ENCODE data around the gene DRD4.

Gene DRD4

DNA sequence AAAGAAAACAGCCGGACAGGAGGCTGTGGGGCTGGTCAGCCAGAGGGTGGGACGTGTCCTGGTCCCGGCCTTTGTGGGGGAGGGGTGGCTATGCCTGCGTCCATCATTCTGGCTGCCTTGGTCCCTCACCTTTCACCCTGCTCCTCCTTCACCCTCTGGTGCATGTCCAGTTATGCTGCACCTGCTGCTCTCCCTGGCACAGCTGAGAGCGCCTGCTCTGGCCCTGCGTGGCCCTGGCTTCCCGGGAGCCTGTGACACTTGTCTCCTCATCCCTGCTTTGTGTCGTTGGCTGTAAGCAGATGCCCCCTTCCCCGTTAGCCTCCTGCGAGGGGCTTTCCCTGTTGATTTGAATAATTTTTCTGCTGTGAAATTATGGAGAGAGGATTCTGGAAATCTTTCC, 44.2 kb upstream of the DRD4 start:
- no peak overlapping the region for H3K4me2 ChIP-seq (ENCODE audit: low read depth, low read length)
- TF ChIP-seq, protein P1, sequence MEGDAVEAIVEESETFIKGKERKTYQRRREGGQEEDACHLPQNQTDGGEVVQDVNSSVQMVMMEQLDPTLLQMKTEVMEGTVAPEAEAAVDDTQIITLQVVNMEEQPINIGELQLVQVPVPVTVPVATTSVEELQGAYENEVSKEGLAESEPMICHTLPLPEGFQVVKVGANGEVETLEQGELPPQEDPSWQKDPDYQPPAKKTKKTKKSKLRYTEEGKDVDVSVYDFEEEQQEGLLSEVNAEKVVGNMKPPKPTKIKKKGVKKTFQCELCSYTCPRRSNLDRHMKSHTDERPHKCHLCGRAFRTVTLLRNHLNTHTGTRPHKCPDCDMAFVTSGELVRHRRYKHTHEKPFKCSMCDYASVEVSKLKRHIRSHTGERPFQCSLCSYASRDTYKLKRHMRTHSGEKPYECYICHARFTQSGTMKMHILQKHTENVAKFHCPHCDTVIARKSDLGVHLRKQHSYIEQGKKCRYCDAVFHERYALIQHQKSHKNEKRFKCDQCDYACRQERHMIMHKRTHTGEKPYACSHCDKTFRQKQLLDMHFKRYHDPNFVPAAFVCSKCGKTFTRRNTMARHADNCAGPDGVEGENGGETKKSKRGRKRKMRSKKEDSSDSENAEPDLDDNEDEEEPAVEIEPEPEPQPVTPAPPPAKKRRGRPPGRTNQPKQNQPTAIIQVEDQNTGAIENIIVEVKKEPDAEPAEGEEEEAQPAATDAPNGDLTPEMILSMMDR (IDR thresholded peaks at IDR 0.05; ENCODE audit: low read length) = no peak
- TF ChIP-seq EZH2 (optimal IDR thresholded peaks at IDR 0.05; ENCODE audit: low read depth, low read length) (no peak), EZH2phosphoT487 (IDR thresholded peaks at IDR 0.05; ENCODE audit: low read length) (no peak)
- peaks cover 16% of the 10 kb centered on the region for H3K36me3 ChIP-seq (replicated peaks; ENCODE audit: insufficient read depth, low read length)
- H2AFZ ChIP-seq (ENCODE audit: low read length) = no peak overlapping the region
- H4K20me1 ChIP-seq (ENCODE audit: insufficient read depth, low read length) = no peaks in the 10 kb centered on the region
- H3K27me3 ChIP-seq (replicated peaks; ENCODE audit: insufficient read depth, low read length) = no peaks in the 10 kb centered on the region
- H3K9me2 ChIP-seq (replicated peaks; ENCODE audit: insufficient read depth, low read length) = no peaks in the 10 kb centered on the region
- H3K4me1 ChIP-seq (ENCODE audit: low read length) = no peaks in the 10 kb centered on the region
- H3F3A ChIP-seq (ENCODE audit: insufficient read depth, low read length) = no peaks in the 10 kb centered on the region
- no peak overlapping the region for H3K9ac ChIP-seq (ENCODE audit: low read length)
- no peak for DNase-seq
- H3K4me3 ChIP-seq (ENCODE audit: low read length) = no peak overlapping the region
- no peaks in the 10 kb centered on the region for H3K9me3 ChIP-seq (replicated peaks; ENCODE audit: insufficient read depth, low read length)
- no peak overlapping the region for H3K27ac ChIP-seq (ENCODE audit: low read length)
- H3K79me2 ChIP-seq (ENCODE audit: low read length) = peaks cover 78% of the 10 kb centered on the region

DNA sequence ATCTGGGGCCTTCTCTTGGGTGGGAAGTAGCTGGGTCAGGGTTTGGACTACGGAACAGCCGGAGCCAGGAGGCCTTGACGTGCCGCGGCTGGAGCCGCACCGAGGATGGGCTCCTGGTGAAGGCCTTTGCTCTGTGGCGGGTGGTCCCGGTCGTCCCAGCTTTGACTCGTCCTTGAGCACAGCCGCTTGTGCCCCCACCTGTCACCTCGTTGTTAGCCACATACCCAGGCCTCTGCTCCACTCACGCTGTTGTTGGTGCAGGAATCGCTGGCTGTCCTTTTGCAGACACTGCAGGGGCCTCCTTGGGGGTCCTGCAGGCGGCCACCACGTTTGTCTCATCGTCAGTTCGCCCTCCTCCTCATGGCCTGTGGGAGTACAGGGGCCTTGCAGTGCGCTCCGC, 43.7 kb upstream of the DRD4 start:
- no peaks in the 10 kb centered on the region for H3K27me3 ChIP-seq (replicated peaks; ENCODE audit: insufficient read depth, low read length)
- peaks cover 17% of the 10 kb centered on the region for H3K36me3 ChIP-seq (replicated peaks; ENCODE audit: insufficient read depth, low read length)
- H3K4me3 ChIP-seq (ENCODE audit: low read length) = no peak overlapping the region
- no peak overlapping the region for H3K9ac ChIP-seq (ENCODE audit: low read length)
- H3K9me3 ChIP-seq (replicated peaks; ENCODE audit: insufficient read depth, low read length) = no peaks in the 10 kb centered on the region
- H3K27ac ChIP-seq (ENCODE audit: low read length) = no peak overlapping the region
- no peak for DNase-seq
- peaks cover 78% of the 10 kb centered on the region for H3K79me2 ChIP-seq (ENCODE audit: low read length)
- H2AFZ ChIP-seq (ENCODE audit: low read length) = no peak overlapping the region
- no peaks in the 10 kb centered on the region for H4K20me1 ChIP-seq (ENCODE audit: insufficient read depth, low read length)
- H3K4me2 ChIP-seq (ENCODE audit: low read depth, low read length) = no peak overlapping the region
- TF ChIP-seq EZH2phosphoT487 (IDR thresholded peaks at IDR 0.05; ENCODE audit: low read length) (no peak), EZH2 (optimal IDR thresholded peaks at IDR 0.05; ENCODE audit: low read depth, low read length) (no peak)
- TF ChIP-seq, protein P1 (IDR thresholded peaks at IDR 0.05; ENCODE audit: low read length) = no peak
- no peaks in the 10 kb centered on the region for H3K9me2 ChIP-seq (replicated peaks; ENCODE audit: insufficient read depth, low read length)
- no peaks in the 10 kb centered on the region for H3F3A ChIP-seq (ENCODE audit: insufficient read depth, low read length)
- no peaks in the 10 kb centered on the region for H3K4me1 ChIP-seq (ENCODE audit: low read length)

DNA sequence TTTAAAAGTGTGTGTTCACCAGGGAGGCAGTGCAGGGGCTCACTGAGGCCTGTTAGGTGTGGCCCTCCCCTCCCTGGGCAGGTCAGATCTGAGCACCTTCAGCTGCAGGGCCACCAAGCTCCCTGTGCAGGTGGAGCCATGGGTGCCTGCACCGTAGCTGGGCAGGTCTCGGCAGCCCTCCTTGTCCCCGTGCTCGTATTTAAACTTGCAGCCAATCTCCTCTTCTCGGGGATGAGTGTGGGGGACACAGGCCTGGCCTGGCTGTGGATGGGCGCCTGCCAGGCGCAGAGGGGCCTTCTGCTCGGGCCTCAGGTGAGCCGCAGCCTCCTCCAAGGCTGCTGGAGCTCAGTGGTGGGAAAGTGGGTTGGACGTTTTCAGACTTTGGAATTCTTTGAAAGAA, 41.7 kb upstream of the DRD4 start:
- Histone ChIP-seq H3K9me3 (replicated peaks; ENCODE audit: insufficient read depth, low read length) (no peaks in the 10 kb centered on the region), H3K4me1 (ENCODE audit: low read length) (no peaks in the 10 kb centered on the region), H3K36me3 (replicated peaks; ENCODE audit: insufficient read depth, low read length) (peaks cover 21% of the 10 kb centered on the region), H3K9ac (ENCODE audit: low read length) (no peak overlapping the region), H3K9me2 (replicated peaks; ENCODE audit: insufficient read depth, low read length) (no peaks in the 10 kb centered on the region), H3K27me3 (replicated peaks; ENCODE audit: insufficient read depth, low read length) (no peaks in the 10 kb centered on the region), H4K20me1 (ENCODE audit: insufficient read depth, low read length) (no peaks in the 10 kb centered on the region), H3K4me2 (ENCODE audit: low read depth, low read length) (no peak overlapping the region), H3F3A (ENCODE audit: insufficient read depth, low read length) (no peaks in the 10 kb centered on the region), H2AFZ (ENCODE audit: low read length) (no peak overlapping the region), H3K27ac (ENCODE audit: low read length) (no peak overlapping the region), H3K4me3 (ENCODE audit: low read length) (no peak overlapping the region), H3K79me2 (ENCODE audit: low read length) (peaks cover 68% of the 10 kb centered on the region)
- TF ChIP-seq EZH2 (optimal IDR thresholded peaks at IDR 0.05; ENCODE audit: low read depth, low read length) (no peak), EZH2phosphoT487 (IDR thresholded peaks at IDR 0.05; ENCODE audit: low read length) (no peak)
- TF ChIP-seq, protein P1 (IDR thresholded peaks at IDR 0.05; ENCODE audit: low read length) = no peak
- no peak for DNase-seq

All from MM.1S (cell line).